ENCODE measurements around the gene SCARF1.
A peak's percentile ranks its signal among the peaks of the same experiment; 100 is the strongest.

Gene SCARF1

DNA sequence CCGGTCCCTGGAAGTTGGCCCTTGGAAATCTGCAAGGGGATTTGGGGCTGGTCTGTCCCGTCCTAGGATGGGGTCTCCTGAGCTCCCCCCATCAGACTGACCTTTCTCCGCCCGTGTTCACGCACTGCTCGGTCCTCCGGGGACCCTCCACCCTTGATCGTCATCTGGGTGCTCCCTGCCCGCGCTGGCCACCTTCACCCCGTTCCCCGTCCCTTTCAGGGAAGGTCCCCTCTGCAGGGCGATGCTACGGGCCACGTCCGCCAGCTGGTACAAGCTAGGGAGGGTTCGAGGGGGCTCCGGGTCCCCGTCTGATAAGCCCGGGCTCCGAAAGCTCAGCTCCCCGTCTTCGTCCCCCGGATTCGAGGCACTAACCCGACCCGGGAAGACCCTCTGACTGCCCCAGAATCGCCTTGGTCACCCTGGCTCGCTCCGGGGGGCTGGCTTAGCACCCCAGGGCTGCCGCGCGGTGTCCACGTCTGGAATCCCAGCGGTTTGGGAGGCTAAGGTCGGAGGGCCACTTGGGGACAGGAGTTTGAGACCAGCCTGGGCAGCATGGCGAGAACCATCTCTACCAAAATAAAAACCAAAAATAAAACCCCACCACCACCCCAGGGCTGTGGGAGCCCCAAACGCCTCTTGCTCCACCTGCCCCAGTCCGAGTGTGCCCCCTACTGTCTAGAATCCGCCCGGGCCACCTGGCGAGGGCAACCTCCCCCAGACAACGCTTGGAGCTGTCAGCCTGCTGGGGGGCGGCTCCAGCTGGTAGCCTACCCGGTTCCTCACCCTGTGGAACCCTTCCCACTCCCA, 15.8 kb downstream of the SCARF1 start:
- DNase-seq (ENCODE audit: low read depth in 2 of 2), result peak; percentile 52 to 64

DNA sequence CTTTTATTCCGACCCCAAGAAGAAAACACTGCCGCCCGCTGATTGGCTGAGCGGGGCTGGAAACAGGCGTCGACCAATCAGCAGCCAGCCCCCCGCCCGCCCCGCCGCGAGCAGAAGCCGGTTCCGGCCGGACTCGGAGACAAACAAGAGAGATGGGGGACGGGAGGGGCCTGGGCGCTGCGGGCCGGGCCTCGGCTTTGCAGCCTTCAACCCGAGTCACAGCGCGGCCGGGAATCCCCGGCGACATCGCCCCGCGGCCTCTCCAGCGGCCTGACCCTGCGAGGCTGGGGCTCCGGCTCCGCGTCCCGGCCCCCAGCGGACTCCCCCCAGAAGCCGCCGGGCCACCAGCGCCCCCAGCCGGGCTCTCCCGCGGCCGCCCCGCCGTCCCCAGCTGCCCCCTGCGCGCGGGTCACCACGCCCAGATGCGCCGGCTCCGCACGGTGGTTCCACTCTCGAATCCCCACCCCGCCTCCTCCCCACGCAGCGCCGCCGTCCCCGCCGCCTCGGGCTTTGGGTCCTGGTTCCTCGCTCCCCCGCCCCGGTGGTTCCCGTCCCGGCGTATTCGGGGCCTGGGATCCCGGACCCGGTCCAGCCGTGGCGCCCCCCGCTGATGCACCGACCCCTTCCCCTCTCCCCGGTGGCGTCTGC, 16.6 kb downstream of the SCARF1 start:
- peak; percentile 78 to 86 for DNase-seq (ENCODE audit: low read depth in 2 of 2)

DNA sequence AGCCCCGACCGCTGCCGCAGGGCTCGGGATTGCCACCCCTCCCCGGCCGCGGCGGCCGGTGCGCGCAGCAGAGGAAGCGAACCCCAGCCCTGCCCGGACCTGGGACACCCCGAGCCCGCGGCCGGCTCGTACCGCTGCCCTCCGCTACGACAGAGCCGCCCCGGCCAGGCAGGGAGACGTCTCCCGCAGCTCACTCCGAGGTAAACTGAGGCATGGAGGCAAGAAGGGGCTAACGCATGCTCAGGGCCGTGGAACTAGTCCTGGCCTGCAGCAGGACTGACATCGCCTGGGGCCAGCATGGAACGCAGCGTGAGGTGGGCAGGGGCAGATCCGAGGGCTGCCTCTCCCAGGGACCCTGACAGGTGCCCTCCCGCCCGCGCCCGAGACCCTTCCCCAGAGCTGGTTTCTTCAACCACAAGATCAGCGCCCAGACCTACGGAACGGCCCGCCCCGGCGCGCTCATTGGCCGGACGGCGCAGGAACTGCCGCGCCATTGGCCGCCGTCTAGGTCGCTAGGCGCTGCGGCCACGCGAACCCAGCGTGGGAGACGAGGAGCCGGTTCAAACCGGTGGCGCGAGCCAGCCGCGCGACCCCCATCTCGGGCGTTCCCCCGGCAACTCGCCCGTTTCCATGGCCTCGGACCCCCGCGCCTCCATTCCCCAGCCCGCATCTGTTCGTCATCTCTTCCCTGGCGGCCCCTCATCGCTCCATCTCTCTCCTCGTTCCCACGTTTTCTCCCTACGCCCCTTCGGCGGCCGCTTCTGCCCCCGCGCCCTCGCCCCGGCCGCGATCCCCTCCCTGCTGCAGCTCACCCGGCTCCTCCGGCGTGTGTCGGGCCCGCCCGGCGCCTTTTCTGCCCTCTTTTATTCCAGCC, 17.3 kb downstream of the SCARF1 start, which contains the start of gene SLC43A2:
Gene SLC43A2, minus strand, starts transcription at position 853 of the 874 bp plus-strand sequence. CDS start 960 bp downstream, outside the sequence.
- peak; percentile 42 to 74 for DNase-seq (ENCODE audit: low read depth in 2 of 2)

DNA sequence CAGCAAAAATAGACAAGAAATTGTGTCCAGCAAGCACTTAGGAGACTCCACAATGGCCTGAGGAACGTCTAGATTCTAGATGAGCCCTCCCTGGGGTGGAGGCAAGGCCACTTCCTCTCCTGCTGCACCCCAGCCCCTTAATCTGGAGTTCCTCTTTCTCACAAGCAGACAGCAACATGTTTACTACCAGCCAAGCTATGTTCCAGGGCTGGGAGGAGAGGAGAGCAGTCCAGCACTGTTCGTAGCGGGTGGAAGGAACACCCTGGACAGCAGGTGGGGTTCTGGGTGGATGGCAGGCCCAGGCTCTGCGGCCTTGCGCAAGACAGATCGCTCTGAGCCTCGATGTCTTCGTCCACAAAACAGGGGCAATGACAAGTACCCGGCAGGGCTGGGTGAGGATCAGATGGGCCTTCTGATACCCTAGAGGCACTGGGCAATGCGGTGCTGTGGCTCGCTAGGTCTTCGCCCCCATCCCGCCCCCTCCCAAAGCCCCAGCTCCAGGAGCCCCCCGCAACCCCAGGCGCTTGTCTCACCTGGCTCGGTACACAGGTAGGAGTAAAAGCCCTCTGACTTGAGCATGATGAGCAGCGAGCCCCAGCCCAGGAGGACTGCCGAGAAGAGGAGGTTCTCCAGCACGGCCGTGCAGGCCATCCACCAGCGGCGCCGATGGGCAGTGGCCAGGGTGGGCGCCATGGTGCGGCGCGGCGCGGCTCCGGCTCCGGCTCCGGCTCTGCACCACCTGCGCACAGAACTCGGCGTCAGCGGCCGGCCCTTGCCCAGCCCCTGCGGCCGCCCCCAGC, 18.1 kb downstream of the SCARF1 start:
- DNase-seq (ENCODE audit: low read depth in 2 of 2), result no peak

DNA sequence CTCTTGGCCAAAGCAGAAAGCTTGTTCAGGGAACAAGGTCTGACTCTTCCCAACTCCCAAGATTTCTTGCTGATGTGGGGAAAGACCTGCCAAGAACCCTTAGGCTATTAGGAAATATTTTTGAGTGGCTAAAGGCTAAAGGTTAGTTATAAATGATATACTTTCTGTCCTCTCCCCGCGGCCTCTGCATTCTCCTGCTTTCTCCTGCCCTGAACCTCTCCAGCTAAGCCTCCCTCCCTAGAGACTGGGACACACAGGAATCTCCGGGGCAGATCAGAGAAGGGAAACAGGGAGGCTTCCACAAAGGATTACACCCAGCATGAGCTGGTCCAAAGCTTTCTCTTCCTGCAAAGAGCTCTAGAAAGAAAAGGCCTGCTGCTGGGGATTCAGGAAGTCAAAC, 19.2 kb downstream of the SCARF1 start:
- no peak for DNase-seq (ENCODE audit: low read depth in 2 of 2)

DNA sequence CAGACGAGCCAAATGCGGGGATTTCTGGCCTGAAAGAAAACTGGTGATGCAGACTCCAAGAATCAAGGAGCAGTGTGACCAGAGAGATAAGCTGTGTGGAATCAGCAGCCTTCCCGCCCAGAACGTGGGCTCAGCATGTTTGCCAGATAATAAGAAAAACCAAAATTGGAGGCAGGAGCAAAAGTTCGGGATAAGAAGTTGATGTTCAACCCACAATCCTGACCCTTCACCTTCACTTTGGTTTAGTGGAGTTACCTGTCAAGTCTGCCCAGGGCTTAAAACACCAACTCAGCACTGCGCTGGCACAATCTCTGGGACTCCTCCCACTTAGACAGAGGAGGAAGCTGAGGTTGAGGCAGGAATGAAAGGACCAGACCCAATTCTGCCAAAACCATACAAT, 20.0 kb downstream of the SCARF1 start:
- no peak for DNase-seq (ENCODE audit: low read depth in 2 of 2)

DNA sequence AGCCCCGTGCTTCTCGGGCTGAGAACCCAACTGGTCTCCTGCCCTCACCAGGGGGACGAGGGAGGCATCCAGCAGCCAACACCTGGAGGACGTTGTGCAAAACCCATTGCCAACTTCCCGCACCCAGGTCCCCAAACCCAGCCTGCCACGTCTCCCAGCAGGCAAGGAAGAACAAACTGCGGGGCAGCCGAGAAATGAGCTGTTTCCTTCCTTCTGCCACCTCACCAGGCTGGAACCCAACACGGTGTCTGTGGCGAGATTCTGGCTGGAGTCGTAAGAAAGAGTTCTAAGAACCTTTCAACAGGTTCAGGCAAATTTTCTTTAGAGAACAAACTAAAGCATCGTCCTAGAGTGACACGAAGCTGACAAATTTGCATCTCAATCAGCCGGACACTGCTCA, 20.5 kb downstream of the SCARF1 start:
- no peak for DNase-seq (ENCODE audit: low read depth in 2 of 2)

DNA sequence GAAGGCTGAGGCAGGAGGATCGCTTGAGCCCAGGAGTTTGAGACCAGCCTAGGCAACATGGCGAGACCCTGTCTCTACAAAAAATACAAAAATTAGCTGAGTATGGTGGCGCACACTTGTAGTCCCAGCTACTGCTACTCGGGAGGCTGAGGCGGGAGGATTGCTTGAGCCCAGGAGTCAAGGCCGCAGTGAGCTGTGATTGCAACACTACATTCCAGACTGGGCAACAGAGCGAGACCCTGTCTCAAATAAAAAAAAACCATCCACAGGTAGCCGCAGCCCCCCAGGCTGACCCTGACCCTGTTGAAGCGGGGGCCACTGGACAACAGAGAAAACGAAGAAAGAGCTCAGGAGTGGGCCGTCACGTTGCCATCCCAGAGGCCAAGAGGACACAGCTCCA, 20.9 kb downstream of the SCARF1 start:
- DNase-seq (ENCODE audit: low read depth in 2 of 2), result no peak

DNA sequence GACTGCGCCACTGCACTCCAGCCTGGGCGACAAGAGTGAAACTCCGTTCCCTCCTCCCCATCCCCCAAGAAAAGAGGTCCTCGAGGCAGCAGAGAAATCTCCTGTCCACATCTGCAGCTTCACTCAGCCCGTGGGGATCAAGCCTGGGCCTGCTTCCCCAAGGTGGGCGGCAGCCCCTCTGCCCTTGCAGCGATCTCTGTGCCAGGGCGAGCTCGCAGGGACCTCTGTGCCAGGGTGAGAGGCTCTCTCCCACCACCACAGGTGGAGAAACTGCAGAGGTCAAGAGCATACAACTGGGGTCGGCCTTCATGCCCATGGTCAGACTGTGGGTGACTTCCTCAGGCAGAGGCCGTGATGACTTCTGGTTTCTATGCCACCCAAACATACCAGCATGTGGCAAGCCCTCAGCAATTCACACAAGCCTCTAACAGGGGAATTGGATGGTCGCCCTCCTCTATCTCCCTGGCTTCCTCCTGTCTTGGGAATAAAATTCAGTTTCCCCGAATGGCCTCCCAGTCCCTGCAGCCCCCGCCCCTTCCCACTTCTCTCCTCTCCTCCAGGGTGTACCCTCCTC, 22.4 kb downstream of the SCARF1 start:
- DNase-seq (ENCODE audit: low read depth in 2 of 2), result no peak

DNA sequence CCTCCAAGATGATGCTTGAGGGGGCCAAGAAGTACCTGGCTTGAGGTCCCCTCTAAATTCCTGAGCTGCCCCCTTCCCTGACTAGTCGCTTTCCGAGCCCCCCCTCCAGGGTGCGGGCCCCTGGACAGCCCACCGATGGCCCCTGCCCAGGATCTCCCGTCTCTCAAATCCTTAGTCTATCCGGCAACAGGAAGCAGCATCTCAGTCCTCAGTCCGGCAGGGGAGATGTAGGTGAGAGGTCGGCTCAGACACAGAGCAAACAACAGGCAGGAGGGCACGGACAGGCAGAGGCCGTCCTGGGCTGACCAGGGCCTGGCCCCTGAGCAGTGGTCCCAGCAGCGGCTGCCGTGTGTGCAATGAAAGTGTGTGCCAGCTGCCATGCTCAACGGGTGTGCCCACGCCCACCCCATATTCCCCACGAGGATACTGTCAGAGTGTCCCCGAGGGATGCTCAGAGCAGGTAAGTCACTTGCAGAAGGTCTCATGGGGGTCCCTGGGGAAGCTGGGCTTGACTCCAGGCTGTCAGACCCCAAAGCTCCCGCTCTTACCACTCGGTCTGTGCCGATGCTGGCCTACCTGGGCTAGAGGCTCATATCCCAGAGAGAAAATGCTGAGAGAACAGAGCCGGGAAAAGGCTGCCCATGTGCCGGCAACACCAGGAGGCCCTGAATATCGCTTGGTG, 24.1 kb downstream of the SCARF1 start:
- no peak for DNase-seq (ENCODE audit: low read depth in 2 of 2)

DNA sequence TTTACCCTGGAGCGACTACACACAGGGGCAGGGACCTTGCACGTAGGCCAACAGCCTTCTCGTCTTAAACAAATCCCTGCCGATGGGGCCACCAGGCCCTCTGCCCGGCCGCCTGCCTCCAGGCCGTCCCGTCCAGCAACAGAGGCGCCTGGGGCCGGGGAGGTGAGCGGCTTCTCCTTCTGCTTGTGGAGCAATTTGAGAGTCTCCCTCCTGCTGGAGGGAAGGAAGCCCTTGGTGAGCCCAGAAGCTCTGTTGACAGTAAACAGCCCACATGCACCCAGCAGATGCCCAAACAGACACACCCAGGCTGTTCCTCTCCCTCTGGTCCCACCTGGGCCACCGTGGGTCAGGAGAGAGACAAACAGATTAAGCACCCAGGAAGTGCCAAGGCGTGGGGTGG, 25.0 kb downstream of the SCARF1 start:
- DNase-seq (ENCODE audit: low read depth in 2 of 2), result no peak

DNA sequence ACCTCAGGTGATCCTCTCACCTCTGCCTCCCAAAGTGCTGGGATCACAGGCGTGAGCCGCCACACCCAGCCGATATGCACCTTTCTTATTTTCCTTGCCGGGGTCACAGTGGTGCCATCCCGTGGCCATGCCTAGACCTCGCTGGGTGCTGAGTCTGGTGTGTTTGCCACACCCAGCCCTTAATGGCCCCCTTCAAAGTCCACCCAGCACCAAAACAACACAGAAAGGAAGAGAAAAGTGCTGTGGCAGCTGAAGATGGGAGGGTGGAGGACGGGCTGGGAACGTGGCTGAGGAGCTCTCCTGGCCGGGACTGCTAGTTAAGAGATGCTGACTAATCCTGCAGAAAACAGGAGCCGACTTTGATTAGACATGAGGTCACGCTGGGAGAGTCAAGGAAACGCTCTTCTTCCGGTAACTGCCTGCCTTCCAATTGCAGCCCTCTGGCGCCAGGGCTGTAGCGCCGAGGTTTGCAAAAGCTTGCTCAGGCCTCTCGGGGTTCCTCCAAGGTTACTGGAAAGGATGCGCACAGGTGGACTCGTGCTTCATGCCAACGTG, 27.8 kb downstream of the SCARF1 start:
- DNase-seq (ENCODE audit: low read depth in 2 of 2), result no peak

DNA sequence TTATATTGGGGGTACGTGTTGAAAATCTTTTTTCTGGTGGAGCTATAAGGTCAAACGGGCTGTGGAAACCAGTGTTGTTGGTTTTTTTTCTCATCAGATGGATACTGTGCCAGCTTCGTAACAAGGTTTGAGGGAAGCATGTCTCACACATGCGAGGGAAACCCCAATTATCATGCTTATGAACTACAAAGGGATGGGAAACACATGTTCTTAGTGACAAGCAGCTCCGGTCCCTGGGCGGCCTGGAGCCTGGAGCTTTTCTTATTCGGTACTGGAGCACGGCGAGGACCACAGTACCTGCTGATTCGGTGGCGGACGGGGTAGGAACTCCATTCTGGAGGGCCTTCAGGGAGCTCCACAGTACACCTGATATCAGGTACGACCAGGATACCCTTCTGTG, 29.4 kb downstream of the SCARF1 start:
- DNase-seq (ENCODE audit: low read depth in 2 of 2), result no peak

DNA sequence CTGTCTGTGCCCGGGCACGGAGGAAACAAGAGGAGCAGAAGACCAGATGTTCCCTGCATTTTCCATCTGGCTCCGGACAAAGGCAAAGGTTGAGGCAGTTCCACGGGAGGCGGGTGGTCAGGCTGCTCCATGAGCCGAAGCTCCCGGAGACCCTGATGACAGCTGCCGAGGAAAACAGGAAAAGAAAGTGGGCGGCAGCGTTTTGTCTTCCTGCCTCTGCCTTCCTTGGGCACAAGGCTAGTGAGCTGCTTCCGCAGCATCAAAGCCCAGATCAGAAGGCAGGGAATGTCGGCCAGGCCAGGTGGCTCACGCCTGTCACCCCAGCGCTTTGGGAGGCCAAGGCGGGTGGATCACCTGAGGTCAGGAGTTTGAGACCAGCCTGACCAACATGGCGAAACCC, 33.1 kb downstream of the SCARF1 start:
- no peak for DNase-seq (ENCODE audit: low read depth in 2 of 2)

DNA sequence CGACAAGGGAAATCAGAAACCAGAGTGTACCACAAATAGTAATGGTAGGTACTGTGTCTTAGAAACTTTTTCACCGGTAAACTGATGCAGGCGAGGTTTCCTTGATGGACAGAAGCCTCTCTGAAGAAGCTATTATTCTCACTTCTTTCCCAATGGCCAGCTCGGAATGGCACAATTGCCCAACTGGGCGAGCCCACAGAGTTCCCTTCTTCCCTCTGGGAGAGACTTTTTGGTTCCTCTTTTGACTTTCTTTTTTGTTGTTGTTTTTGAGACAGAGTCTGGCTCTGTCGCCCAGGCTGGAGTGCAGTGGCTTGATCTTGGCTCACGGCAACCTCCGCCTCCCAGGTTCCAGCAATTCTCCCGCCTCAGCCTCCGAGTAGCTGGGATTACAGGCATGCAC, 33.8 kb downstream of the SCARF1 start:
- DNase-seq (ENCODE audit: low read depth in 2 of 2), result no peak

DNA sequence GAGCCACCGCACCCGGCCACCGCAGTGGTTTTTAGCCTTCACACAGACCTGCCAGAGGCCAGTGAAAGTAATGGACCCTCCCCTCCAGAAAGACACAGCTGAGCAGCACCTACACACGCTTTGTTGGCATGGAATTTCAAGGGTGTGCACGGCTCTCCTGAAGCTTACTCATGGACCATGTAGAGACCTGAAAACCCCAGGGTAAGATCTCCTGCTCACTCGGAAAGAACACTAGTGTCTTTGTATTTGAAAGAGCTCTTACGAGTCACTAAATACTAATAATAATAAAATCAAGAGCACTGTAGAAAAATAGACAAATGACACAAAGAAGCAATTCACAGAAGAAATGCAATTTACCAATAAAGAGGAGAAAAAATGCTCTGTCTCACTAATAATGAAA, 36.9 kb downstream of the SCARF1 start:
- DNase-seq (ENCODE audit: low read depth in 2 of 2), result no peak

DNA sequence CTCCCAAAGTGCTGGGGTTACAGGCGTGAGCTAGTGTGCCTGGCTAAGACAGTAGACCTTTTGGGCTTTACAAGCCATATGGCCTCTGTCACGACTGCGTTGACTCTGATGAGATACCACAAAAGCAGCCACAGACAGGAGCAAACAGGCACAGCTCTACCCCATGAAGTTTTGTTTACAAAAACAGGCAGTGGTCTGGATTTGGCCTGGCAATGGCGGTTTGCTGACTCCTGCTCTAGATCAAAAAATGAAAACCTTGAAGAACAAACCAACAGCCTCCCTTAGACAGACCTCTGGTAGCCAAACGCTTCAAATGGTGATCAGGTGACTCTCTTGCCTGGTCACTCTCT, 37.6 kb downstream of the SCARF1 start:
- no peak for DNase-seq (ENCODE audit: low read depth in 2 of 2)

DNA sequence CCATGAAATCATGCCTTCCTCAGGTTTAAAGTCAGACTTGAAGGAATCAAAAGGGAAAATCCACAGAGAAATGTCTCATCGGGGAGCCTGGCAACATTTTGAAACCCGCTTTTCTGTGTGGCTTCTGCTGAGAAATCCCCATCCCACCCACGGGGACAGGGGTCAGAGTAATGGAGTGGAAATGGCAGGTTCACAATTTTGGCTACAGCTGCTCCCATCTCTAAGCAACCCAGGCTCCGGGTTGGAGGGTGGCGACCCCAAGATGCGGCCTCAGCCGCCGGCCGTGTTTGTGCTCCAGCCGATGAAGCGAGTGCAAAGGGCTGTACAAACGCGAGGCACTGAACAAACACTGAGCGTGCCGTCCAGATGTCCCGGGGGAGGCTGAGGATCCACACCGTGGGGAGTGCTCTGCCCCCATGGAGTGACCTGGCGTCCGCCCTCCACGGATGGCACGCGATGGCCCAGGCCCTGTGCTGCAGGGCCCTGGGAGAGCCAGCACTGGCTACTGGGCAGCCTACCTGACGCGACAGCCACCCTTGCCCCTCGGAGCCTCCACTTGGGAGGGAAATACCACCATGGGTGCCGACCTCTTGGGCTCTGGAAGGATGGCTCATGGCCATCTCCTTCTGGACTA, 39.1 kb downstream of the SCARF1 start:
- DNase-seq (ENCODE audit: low read depth in 2 of 2), result no peak

DNA sequence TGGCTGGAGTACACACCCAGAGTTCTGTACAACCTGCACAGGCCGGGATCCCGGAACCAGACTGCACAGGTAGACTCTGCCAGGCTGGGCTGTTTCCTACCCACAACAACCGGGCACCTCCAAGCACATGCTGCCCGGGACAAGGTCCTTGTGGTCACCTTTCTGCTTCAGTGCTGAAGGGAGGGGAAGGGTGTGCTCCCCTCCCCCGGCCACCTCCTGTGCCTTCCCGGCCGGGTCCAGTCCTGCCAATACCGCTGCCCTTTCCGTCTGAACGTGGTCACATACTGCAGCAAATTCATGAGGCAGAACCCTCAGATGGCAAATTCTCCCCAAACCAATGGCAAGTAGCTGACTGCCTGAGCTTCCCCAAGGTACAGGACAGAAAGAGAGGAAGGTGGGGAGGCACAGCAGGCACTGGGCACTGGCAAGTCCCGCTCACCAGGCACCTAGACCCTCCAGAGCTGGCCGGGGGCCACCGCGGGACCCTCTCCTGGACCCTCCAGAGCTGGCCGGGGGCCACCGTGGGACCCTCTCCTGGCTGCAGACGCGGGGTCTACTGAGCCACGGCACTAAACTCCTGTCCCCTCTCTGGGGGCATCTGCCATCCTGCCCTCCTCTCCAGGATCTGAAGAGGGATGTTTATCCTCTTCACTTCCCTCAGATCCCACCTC, 39.7 kb downstream of the SCARF1 start:
- no peak for DNase-seq (ENCODE audit: low read depth in 2 of 2)

All from stimulated activated CD8-positive, alpha-beta memory T cell treated with anti-CD3 and anti-CD28 coated beads, Interleukin-7, amount 100 ng/mL, for 4 hours (primary cell).